Stomach (tissue), 4 donors: ENCODE data around the gene GIMAP8.

Source experiments
- EP300 ChIP-seq: sonication (generic); formaldehyde crosslinking; IDR thresholded peaks from one replicate; pipeline ENCODE4 v1.6.1; 2017; ENCODE audit warnings: antibody characterized with exemption
- POLR2A ChIP-seq, 4 donors: fragments of 450-650 bp; IDR thresholded peaks; one replicate each; pipeline ENCODE4 v1.6.1; 2016; ENCODE audit warnings: antibody characterized with exemption in 4 of 4, control low read depth in 2 of 4, mild to moderate bottlenecking in 1 of 4, moderate library complexity in 1 of 4
- POLR2AphosphoS5 ChIP-seq, 3 donors: sonication (generic); formaldehyde crosslinking; IDR thresholded peaks; one replicate each; pipeline ENCODE4 v1.6.1; 2016; ENCODE audit warnings: antibody characterized with exemption in 3 of 3
- TF ChIP-seq, protein P1 (sequence below), 7 experiments: fragments of 450-650 bp in 4 of 7; fragments of 200-600 bp in 3 of 7; sonication (generic) in 3 of 7; IDR thresholded peaks; one replicate each; pipeline ENCODE4 v1.5.1; 2016 to 2019; ENCODE audit warnings: antibody characterized with exemption in 7 of 7, control low read depth in 2 of 7, mild to moderate bottlenecking in 1 of 7

DNA sequence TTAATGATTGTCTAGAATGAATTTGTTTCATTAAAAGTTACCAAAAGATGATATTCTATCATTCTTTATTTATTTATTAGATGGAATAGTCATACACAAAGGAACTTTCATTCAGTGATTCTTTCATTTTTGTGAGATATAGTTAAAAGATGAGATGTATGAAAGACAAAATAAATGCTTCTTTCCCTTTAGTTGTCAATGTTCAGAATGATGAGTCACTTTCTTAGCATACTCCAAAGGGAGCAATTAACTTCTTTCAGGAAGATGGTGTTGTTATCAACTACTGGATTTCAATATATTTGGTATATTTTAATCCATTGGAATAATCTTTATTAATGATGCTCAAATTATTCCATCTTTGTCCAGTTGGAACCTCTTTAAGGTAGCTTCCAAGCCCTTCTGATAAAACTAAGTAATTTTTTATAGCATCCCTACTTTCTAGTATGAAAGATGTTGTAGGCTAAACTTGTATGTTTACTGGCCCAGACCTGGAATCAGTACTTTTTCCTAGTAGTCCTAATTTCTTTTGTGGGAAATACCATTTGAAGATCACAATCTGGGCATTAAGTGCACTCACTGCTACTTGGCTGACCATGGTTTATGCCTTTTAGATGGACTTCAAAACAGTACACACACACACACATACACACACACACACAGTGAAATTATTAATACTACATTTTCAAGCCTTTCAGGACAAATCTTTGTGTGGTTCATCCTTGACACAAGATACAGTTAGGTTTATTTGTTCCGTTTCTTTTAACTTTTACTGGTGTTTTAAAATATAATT, 66.7 kb downstream of the GIMAP8 start:
- TF ChIP-seq, protein P1, sequence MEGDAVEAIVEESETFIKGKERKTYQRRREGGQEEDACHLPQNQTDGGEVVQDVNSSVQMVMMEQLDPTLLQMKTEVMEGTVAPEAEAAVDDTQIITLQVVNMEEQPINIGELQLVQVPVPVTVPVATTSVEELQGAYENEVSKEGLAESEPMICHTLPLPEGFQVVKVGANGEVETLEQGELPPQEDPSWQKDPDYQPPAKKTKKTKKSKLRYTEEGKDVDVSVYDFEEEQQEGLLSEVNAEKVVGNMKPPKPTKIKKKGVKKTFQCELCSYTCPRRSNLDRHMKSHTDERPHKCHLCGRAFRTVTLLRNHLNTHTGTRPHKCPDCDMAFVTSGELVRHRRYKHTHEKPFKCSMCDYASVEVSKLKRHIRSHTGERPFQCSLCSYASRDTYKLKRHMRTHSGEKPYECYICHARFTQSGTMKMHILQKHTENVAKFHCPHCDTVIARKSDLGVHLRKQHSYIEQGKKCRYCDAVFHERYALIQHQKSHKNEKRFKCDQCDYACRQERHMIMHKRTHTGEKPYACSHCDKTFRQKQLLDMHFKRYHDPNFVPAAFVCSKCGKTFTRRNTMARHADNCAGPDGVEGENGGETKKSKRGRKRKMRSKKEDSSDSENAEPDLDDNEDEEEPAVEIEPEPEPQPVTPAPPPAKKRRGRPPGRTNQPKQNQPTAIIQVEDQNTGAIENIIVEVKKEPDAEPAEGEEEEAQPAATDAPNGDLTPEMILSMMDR (IDR thresholded peaks at IDR 0.05): no peak
- TF ChIP-seq POLR2A (IDR thresholded peaks at IDR 0.05): no peak
- no peak for TF ChIP-seq POLR2AphosphoS5 (IDR thresholded peaks at IDR 0.05)
- TF ChIP-seq EP300: no peak
